ENCODE data around the gene KLHL14. TPM values are rescaled to one million over a fixed set of nuclear protein-coding genes. Genes with fewer than 3 reads are reported as not detected.

The KLHL14 gene
- total RNA-seq, 1 donor from 2014 or later, result not detected

DNA sequence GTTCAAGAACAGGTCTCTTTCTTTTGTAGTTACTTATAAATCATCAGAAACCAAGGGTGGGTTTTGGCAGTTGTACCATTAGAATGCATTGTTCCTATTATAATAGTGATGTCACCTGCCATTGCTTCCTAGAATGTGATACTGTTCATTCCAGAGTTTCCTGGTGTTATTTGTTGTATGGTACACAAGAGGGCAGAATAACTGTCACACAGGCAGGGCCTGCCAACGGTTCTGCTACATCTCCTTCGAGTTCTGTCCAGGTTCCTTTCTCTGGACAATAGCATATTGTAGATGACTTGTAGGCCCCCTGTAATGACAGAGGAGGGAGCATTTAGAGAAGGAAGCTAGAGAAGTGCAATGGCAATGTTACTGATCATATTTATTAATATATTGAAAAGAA, 98.3 kb downstream of the KLHL14 start:
- Mint-ChIP-seq H3K27ac (ENCODE audit: unreplicated experiment) (no peak overlapping the region), H3K4me1 (ENCODE audit: low read depth) (no peaks in the 10 kb centered on the region), H3K36me3 (ENCODE audit: low read depth) (no peaks in the 10 kb centered on the region), H3K9me3 (ENCODE audit: low read depth) (no peaks in the 10 kb centered on the region), H3K27me3 (ENCODE audit: low read depth) (peaks cover 15% of the 10 kb centered on the region), H3K4me3 (ENCODE audit: unreplicated experiment) (no peak overlapping the region)
- TF ChIP-seq, protein P1, sequence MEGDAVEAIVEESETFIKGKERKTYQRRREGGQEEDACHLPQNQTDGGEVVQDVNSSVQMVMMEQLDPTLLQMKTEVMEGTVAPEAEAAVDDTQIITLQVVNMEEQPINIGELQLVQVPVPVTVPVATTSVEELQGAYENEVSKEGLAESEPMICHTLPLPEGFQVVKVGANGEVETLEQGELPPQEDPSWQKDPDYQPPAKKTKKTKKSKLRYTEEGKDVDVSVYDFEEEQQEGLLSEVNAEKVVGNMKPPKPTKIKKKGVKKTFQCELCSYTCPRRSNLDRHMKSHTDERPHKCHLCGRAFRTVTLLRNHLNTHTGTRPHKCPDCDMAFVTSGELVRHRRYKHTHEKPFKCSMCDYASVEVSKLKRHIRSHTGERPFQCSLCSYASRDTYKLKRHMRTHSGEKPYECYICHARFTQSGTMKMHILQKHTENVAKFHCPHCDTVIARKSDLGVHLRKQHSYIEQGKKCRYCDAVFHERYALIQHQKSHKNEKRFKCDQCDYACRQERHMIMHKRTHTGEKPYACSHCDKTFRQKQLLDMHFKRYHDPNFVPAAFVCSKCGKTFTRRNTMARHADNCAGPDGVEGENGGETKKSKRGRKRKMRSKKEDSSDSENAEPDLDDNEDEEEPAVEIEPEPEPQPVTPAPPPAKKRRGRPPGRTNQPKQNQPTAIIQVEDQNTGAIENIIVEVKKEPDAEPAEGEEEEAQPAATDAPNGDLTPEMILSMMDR (IDR thresholded peaks at IDR 0.05), result peak; percentile 35
- no peak for DNase-seq (ENCODE audit: low spot score)

DNA sequence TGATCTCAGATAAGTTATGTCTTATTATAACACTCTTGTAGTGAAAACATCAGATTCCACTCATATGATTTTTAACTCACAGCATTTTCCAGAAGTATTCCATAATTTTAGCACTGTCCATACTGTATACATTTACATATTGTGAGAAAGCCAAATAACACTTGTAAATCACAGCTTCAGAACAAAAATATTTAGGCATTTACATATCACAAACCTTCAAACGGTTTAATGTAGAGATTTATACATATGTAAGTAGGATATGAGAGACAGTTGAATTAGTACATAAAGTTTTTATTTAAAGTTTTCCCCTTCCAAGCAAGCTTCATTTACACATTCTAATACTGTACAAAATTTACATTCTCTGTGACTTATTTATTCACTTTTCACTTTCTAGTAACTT, 100.4 kb downstream of the KLHL14 start:
- Mint-ChIP-seq H3K27me3 (ENCODE audit: low read depth) (peaks cover 15% of the 10 kb centered on the region), H3K4me1 (ENCODE audit: low read depth) (no peaks in the 10 kb centered on the region), H3K9me3 (ENCODE audit: low read depth) (no peaks in the 10 kb centered on the region), H3K4me3 (ENCODE audit: unreplicated experiment) (no peak overlapping the region), H3K36me3 (ENCODE audit: low read depth) (no peaks in the 10 kb centered on the region), H3K27ac (ENCODE audit: unreplicated experiment) (no peak overlapping the region)
- no peak for DNase-seq (ENCODE audit: low spot score)
- TF ChIP-seq, protein P1 (IDR thresholded peaks at IDR 0.05), result no peak

DNA sequence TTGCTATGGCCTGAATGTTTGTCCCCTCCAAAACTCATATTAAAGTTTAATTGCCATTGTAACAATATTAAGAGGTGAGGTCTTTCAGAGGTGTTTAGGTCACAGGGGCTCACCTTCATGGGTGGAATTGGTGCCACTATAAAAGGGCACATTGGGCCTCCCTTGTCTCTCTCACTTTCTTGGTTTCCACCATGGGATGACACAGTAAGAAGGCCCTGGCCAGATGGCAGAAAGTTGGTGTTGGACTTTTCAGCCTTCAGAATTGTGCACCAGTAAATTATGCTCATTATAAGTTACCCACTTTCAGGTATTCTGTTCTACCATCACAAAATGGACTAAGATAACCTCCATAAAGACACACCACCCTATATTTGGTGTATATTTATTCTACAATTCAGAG, 102.1 kb downstream of the KLHL14 start:
- TF ChIP-seq, protein P1 (IDR thresholded peaks at IDR 0.05), result no peak
- H3K27me3 Mint-ChIP-seq (ENCODE audit: low read depth), result peaks cover 9% of the 10 kb centered on the region
- H3K27ac Mint-ChIP-seq (ENCODE audit: unreplicated experiment), result no peak overlapping the region
- H3K4me1 Mint-ChIP-seq (ENCODE audit: low read depth), result no peaks in the 10 kb centered on the region
- DNase-seq (ENCODE audit: low spot score), result no peak
- no peaks in the 10 kb centered on the region for H3K36me3 Mint-ChIP-seq (ENCODE audit: low read depth)
- no peaks in the 10 kb centered on the region for H3K9me3 Mint-ChIP-seq (ENCODE audit: low read depth)
- no peak overlapping the region for H3K4me3 Mint-ChIP-seq (ENCODE audit: unreplicated experiment)

DNA sequence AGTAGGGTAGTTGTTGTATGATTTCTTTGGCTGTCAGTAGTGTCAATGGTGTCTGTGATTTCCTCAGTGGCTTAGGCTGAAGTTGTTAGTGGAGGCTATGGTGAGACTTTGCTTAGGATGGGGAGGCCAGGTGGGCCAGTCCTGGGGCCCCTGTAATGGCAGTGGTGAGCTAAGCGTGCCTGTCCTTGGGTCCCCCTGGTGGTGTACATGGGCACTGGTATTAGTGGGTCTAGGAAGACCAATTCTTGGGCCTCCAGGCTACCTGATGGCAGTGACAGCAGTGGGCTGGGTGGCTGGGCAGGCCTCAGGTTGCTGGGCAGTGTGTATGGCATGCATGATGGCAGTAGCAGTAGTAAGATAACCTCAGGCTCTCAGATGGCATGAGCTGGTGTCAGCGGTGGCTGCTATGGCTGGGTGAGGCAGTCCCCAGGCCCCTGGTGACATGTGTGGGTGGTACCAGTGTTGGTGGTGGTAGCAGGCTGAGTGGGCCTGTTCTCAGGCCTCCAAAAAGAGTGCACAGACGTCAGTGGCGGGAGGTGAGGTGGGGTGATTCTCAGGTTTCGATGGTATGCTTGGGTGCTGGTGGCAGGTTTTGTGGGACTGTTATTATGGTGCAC, 103.2 kb downstream of the KLHL14 start:
- peaks cover 9% of the 10 kb centered on the region for H3K27me3 Mint-ChIP-seq (ENCODE audit: low read depth)
- H3K4me3 Mint-ChIP-seq (ENCODE audit: unreplicated experiment), result no peak overlapping the region
- H3K36me3 Mint-ChIP-seq (ENCODE audit: low read depth), result no peaks in the 10 kb centered on the region
- no peaks in the 10 kb centered on the region for H3K4me1 Mint-ChIP-seq (ENCODE audit: low read depth)
- DNase-seq (ENCODE audit: low spot score), result no peak
- no peak overlapping the region for H3K27ac Mint-ChIP-seq (ENCODE audit: unreplicated experiment)
- H3K9me3 Mint-ChIP-seq (ENCODE audit: low read depth), result no peaks in the 10 kb centered on the region
- TF ChIP-seq, protein P1 (IDR thresholded peaks at IDR 0.05), result peak; percentile 15

DNA sequence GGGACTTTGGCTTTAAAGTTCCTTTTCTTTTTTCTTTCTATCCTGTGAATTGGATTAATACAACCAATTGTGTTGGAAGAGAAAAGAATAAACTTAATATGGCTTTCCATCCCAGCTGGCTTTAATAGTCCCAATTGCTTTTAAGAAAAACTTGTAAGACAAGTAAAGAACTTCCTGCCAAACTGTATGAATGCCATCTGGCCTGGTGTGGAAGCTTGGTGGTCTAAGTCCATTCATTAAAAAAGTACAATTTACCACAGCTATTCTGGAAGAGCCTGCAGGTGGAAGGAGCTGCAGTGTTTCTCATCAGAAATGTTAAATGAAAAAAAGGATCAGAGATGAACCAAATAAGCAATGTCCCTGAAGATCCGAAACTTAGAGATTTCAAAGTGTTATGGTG, 103.9 kb downstream of the KLHL14 start:
- no peaks in the 10 kb centered on the region for H3K4me1 Mint-ChIP-seq (ENCODE audit: low read depth)
- no peak overlapping the region for H3K4me3 Mint-ChIP-seq (ENCODE audit: unreplicated experiment)
- no peak for DNase-seq (ENCODE audit: low spot score)
- TF ChIP-seq, protein P1 (IDR thresholded peaks at IDR 0.05), result no peak
- H3K36me3 Mint-ChIP-seq (ENCODE audit: low read depth), result no peaks in the 10 kb centered on the region
- H3K9me3 Mint-ChIP-seq (ENCODE audit: low read depth), result no peaks in the 10 kb centered on the region
- peaks cover 6% of the 10 kb centered on the region for H3K27me3 Mint-ChIP-seq (ENCODE audit: low read depth)
- no peak overlapping the region for H3K27ac Mint-ChIP-seq (ENCODE audit: unreplicated experiment)

Measured in chondrocyte (in vitro differentiated cells).